NCI-H1092 treated with DMSO at 0.1 percent for 48 hours (cell line): Measurements from ENCODE around the gene C1RL.
A peak's percentile ranks its signal among the peaks of the same experiment; 100 is the strongest.
"Not testable (repeated sequence)": the region's sequence is repeated elsewhere in the genome, so short reads cannot be mapped to it uniquely, and the experiment has no call there.

Experiments
- DNase-seq: peaks from one replicate; lab custom pipeline; 2025; lab: John Stamatoyannopoulos, UW

The C1RL gene

GRCh38 chr12:7114008-7114407 lies 5.0 kb upstream of the C1RL start:
- DNase-seq = no peak

GRCh38 chr12:7113389-7113871 lies 4.4 kb upstream of the C1RL start:
- peak; percentile 11 for DNase-seq

- DNase-seq = no peak
Measured at GRCh38 chr12:7112041-7112440, 3.0 kb upstream of the C1RL start.

GRCh38 chr12:7110661-7111060 lies 1.6 kb upstream of the C1RL start:
- DNase-seq = no peak

GRCh38 chr12:7109572-7109920 lies 532 bp upstream of the C1RL start:
- DNase-seq = no peak

GRCh38 chr12:7108003-7108795 lies 815 bp downstream of the C1RL start:
- peak; percentile 8 for DNase-seq

- no peak for DNase-seq
Measured at GRCh38 chr12:7107636-7108002, 1.4 kb downstream of the C1RL start.

GRCh38 chr12:7107181-7107580 lies 1.8 kb downstream of the C1RL start:
- not testable (repeated sequence) for DNase-seq

GRCh38 chr12:7106082-7106481 lies 2.9 kb downstream of the C1RL start:
- no peak for DNase-seq

- no peak for DNase-seq
Measured at GRCh38 chr12:7103837-7104584, 5.0 kb downstream of the C1RL start.

- no peak for DNase-seq
Measured at GRCh38 chr12:7102582-7102981, 6.4 kb downstream of the C1RL start.

- no peak for DNase-seq
Measured at GRCh38 chr12:7101694-7102131, 7.3 kb downstream of the C1RL start.

- DNase-seq = no peak
Measured at GRCh38 chr12:7101047-7101693, 7.8 kb downstream of the C1RL start.

GRCh38 chr12:7100239-7100638 lies 8.8 kb downstream of the C1RL start:
- DNase-seq = no peak

- DNase-seq = peak; percentile 1
Measured at GRCh38 chr12:7099290-7099996, 9.6 kb downstream of the C1RL start.

GRCh38 chr12:7096979-7097378 lies 12.0 kb downstream of the C1RL start:
- DNase-seq = peak; percentile 40

- DNase-seq = no peak
Measured at GRCh38 chr12:7096006-7096932, 12.7 kb downstream of the C1RL start.

GRCh38 chr12:7093892-7094291 lies 15.1 kb downstream of the C1RL start:
- no peak for DNase-seq

- no peak for DNase-seq
Measured at GRCh38 chr12:7093486-7093885, 15.5 kb downstream of the C1RL start.

GRCh38 chr12:7092986-7093460 lies 16.0 kb downstream of the C1RL start:
- DNase-seq = no peak
